ENCODE results near the gene SLC7A14.
"Not testable (repeated sequence)": the region's sequence is repeated elsewhere in the genome, so short reads cannot be mapped to it uniquely, and the experiment has no call there.

Gene SLC7A14

GRCh38 chr3:170593634-170594033, 7.8 kb upstream of the SLC7A14 start:
- DNase-seq (ENCODE audit: low read depth), result no peak

DNA sequence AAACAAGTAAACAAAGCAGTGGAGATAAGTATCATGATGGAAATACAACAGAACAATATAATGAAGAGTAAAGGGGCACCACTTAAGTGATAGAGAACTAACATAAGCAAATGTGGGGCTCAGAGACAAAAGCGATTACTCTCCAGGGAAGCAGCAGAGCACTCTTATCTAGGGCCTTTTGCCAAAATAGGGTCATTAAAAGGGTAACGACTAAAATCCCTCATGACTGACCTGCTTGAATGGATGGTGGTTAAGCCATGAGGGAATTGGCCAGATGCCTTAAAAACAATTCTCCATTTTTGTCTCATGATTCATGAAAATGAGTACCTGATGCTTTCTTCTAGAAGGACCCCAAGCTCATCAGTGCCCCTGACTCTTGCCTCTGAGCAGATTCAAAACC, 3.2 kb upstream of the SLC7A14 start:
- DNase-seq (ENCODE audit: low read depth), result no peak

- no peak for DNase-seq (ENCODE audit: low read depth)
These were observed 603 bp downstream of the SLC7A14 start for GRCh38 chr3:170585008-170585936.

DNA sequence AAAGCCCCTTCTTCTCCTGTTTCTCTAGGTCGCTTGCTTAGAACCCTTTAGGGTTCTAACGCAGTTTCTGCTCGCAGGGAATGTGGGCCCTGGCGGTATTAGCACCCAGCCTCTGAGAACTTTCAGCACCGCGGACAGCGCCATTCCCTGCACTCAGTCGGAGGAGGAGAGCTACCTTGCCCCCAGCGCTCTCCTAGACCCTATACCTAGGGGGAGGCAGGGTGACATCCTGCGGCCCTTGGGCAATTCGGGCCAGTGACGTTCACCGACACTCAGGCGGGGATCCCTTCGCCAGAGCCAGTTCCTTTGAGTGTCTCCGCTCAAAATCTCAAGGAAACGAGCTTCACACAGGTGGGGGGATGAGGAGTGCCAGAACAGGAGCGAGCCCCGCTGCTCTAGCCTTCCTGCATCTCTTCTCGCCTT, 1.3 kb downstream of the SLC7A14 start:
- DNase-seq (ENCODE audit: low read depth), result peak; percentile 17

DNA sequence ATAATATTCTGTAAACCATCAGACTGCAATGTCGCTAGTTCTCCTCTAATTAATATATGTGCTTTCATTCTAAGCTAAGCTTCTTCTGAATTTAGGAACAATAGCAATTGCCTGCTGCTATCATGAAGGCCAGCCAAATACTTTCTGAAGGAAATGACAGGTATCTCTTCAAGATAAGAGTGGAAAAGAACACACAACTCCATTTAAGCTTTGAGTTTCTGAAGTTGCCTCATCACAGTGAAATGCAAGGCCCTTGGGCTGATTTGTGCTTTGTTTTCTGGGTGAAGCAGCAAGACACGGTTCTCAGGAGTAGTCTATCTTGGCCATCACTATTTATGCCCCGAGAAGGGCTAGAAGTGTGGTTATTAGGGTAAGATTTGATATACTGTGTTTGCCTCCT, 6.2 kb downstream of the SLC7A14 start:
- no peak for DNase-seq (ENCODE audit: low read depth)

GRCh38 chr3:170572665-170573253, 13.1 kb downstream of the SLC7A14 start:
- DNase-seq (ENCODE audit: low read depth), result peak; percentile 62

GRCh38 chr3:170567598-170567997, 18.3 kb downstream of the SLC7A14 start:
- DNase-seq (ENCODE audit: low read depth), result not testable (repeated sequence)

DNA sequence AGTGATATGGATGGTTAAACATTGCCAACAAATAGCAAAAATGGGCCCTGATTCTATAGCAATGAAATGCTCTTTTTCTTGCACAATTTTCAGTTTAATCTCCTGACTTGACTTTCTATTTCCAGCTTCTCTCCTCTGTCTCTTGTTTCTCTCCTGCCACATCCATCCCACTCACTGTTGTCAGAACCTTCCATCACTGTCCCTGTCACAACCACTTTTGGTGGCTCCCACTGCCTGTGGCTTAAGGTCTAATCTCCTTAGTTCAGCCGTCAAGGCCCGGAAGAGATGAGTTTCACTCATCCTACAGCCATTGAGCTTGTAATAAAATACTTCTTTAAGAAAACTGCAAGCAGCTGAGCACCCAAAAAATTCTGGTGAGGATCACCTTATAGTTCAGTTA, 19.5 kb downstream of the SLC7A14 start:
- no peak for DNase-seq (ENCODE audit: low read depth)

- DNase-seq (ENCODE audit: low read depth), result no peak
These were observed 20.4 kb downstream of the SLC7A14 start for GRCh38 chr3:170565495-170565894.

DNA sequence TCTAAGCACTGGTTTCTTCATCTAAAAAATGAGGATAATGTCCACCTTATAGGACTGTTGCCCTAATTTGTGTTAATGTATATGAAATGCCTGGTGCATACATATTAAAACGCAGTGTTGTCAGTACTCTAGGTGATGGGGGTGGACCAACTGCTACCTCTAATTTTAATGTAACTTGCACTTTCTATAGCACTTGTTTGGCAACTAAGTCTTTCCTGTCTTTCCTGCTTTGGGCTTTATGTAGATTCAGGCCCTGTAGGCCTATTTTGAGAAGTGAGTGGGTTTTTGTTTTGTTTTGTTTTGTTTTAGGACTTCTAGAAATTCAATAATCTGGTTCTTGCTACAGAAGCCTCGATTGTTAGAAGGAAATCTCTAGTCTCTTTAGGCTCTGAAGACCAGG, 21.2 kb downstream of the SLC7A14 start:
- DNase-seq (ENCODE audit: low read depth), result no peak

- no peak for DNase-seq (ENCODE audit: low read depth)
These were observed 22.0 kb downstream of the SLC7A14 start for GRCh38 chr3:170563712-170564423.

- DNase-seq (ENCODE audit: low read depth), result no peak
These were observed 23.8 kb downstream of the SLC7A14 start for GRCh38 chr3:170562080-170562479.

GRCh38 chr3:170560717-170561382, 25.0 kb downstream of the SLC7A14 start:
- no peak for DNase-seq (ENCODE audit: low read depth)

- no peak for DNase-seq (ENCODE audit: low read depth)
These were observed 25.6 kb downstream of the SLC7A14 start for GRCh38 chr3:170560296-170560695.

DNA sequence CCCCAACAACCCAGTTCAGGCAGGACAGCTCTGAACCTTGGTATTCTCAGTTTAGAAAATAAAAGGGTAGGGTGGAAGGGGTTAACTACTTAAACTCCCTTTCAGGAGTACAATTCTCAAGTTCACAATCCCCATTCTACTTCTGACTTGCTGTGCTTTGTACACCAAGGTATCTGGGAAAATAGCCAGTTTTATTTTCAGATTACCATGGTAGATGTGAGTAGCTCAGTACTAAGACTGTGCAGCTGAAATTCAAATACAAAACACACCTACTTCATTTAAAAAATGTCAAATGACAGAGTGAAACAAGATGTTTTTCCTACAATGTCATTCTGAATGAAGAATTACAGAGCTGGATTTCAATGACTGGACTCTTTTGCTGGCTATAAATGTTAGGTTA, 27.4 kb downstream of the SLC7A14 start:
- DNase-seq (ENCODE audit: low read depth), result no peak

DNA sequence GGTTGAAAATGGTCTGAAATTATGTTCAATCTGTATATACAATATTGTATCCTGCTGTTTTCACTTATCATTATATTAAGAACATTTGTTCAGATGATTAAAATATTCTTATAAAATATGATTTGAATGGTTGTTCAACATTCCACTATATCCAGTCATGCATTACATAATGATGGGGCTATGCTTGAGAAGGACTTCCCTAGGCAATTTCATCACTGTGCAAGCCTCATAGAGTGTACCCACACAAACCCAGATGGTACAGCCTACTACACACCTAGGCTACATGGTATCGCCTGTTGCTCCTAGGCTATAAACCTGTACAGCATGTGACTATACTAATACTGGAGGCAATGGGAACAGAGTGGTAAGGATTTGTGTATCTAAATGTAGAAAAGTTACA, 30.5 kb downstream of the SLC7A14 start:
- no peak for DNase-seq (ENCODE audit: low read depth)

GRCh38 chr3:170553788-170554757, 31.8 kb downstream of the SLC7A14 start:
- no peak for DNase-seq (ENCODE audit: low read depth)

DNA sequence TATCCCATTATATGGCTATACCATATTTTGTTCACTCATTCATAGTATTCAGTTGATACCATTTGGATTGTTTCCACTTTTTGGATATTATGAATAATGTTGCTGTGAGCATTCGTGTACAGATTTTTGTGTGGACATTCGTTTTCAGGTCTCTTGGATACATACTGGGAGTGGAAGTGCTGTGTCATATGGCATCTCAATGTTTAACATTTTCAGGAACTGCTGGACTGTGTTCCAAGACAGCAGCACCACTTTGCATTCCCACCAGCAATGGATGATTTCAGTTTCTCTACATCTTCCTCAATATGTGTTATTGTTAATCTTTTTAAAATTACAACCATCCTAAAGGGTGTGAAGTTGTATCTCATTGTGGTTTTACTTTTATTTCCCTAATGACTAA, 34.6 kb downstream of the SLC7A14 start:
- no peak for DNase-seq (ENCODE audit: low read depth)

DNA sequence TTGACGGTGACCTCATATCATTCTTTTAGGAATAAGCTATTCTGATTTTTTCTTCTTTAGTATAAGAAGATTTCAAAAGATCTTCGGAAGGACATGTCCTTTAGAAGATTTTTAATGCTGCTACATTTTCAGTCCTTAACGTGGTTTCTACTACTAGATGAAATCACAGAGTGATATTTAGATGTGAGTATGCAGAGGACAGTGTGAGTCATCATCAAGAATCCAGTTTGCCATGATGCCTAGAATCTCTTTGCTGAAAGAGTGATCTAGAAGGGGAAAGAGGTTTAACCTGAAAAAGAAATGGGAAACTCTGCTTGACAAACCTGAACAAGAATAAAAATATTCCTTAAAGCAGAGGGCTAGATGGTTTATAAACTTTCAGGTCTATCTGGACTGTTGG, 43.2 kb downstream of the SLC7A14 start:
- no peak for DNase-seq (ENCODE audit: low read depth)

- no peak for DNase-seq (ENCODE audit: low read depth)
These were observed 46.0 kb downstream of the SLC7A14 start for GRCh38 chr3:170539897-170540296.

GRCh38 chr3:170536712-170537111, 49.2 kb downstream of the SLC7A14 start:
- DNase-seq (ENCODE audit: low read depth), result peak; percentile 45

Data from HS-27A (cell line).